ENCODE measurements around the gene IL12A. TPM values are rescaled to one million over a fixed set of nuclear protein-coding genes. Genes with fewer than 3 reads are reported as not detected.

Gene IL12A
- total RNA-seq, 4 donors from 2014 or later = not detected

DNA sequence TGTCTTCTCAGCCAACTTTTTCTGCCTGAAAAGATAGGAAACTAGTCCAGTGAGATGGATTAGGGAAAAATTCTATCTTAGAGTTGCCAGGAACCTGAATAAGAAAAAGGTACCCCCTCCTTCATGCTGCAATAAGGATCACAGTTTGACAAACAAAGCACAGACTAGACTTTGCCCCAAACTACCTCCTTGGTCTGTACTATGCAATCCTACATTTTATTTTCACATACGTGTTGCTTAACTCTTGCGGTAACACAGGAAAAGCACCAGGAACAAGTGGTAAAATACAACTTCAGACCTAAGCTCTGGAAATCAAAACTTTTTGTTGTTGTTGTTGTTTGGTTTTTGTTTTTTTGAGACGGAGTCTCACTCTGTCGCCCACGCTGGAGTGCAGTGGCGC is 11.3 kb upstream of the IL12A start:
- no peaks in the 10 kb centered on the region for H3K9me3 ChIP-seq
- no peaks in the 10 kb centered on the region for H3K36me3 ChIP-seq
- TF ChIP-seq POLR2A (IDR thresholded peaks at IDR 0.05) = no peak
- TF ChIP-seq, protein P1, sequence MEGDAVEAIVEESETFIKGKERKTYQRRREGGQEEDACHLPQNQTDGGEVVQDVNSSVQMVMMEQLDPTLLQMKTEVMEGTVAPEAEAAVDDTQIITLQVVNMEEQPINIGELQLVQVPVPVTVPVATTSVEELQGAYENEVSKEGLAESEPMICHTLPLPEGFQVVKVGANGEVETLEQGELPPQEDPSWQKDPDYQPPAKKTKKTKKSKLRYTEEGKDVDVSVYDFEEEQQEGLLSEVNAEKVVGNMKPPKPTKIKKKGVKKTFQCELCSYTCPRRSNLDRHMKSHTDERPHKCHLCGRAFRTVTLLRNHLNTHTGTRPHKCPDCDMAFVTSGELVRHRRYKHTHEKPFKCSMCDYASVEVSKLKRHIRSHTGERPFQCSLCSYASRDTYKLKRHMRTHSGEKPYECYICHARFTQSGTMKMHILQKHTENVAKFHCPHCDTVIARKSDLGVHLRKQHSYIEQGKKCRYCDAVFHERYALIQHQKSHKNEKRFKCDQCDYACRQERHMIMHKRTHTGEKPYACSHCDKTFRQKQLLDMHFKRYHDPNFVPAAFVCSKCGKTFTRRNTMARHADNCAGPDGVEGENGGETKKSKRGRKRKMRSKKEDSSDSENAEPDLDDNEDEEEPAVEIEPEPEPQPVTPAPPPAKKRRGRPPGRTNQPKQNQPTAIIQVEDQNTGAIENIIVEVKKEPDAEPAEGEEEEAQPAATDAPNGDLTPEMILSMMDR (IDR thresholded peaks at IDR 0.05 in 4 of 5, conservative IDR thresholded peaks at IDR 0.05 in 1 of 5) = no peak
- H3K4me1 ChIP-seq = no peaks in the 10 kb centered on the region
- H3K27ac ChIP-seq = no peak overlapping the region
- ATAC-seq (no peak), DNase-seq (no peak)
- intact Hi-C loops (cut with DNase I; ENCODE audit: low total_unique reads) = no loop called here
- in situ Hi-C loops (cut with MboI; ENCODE audit: low sequenced_read_pairs in 4 of 4) = loop anchor here in 2 of 4 donors (25.0 kb wide), 2 partner anchors 365 to 1140 kb away; no protein-coding TSS in a partner anchor
- H3K4me3 ChIP-seq = no peak overlapping the region
- H3K27me3 ChIP-seq = no peaks in the 10 kb centered on the region

DNA sequence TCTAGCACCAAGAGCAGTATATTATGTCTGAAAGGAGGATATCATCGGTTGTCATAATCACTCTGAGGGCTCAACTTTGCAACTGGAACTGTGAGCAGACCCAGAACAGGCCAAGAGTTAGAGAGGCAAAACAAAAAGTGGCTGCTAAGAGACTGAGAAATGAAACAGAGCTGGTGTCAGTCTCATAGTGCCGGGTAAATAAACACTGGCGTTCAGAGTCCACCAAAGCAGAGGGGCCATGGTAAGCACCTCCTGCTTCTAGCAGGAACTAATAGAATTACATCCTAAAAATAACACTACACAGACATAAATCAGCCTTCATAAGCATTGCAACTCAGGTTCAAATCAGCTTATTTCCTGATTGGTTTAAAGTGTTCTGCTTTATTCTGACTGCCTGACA is 10.3 kb upstream of the IL12A start:
- no peaks in the 10 kb centered on the region for H3K9me3 ChIP-seq
- no peak for ATAC-seq
- intact Hi-C loops (cut with DNase I; ENCODE audit: low total_unique reads) = no loop called here
- TF ChIP-seq, protein P1 (IDR thresholded peaks at IDR 0.05 in 4 of 5, conservative IDR thresholded peaks at IDR 0.05 in 1 of 5) = no peak
- TF ChIP-seq POLR2A (IDR thresholded peaks at IDR 0.05) = no peak
- no peaks in the 10 kb centered on the region for H3K4me1 ChIP-seq
- no peaks in the 10 kb centered on the region for H3K36me3 ChIP-seq
- no peak for DNase-seq
- H3K27me3 ChIP-seq = no peaks in the 10 kb centered on the region
- no peak overlapping the region for H3K27ac ChIP-seq
- H3K4me3 ChIP-seq = no peak overlapping the region
- in situ Hi-C loops (cut with MboI; ENCODE audit: low sequenced_read_pairs in 4 of 4) = loop anchor here in 2 of 4 donors (25.0 kb wide), 2 partner anchors 366 to 1141 kb away; no protein-coding TSS in a partner anchor

DNA sequence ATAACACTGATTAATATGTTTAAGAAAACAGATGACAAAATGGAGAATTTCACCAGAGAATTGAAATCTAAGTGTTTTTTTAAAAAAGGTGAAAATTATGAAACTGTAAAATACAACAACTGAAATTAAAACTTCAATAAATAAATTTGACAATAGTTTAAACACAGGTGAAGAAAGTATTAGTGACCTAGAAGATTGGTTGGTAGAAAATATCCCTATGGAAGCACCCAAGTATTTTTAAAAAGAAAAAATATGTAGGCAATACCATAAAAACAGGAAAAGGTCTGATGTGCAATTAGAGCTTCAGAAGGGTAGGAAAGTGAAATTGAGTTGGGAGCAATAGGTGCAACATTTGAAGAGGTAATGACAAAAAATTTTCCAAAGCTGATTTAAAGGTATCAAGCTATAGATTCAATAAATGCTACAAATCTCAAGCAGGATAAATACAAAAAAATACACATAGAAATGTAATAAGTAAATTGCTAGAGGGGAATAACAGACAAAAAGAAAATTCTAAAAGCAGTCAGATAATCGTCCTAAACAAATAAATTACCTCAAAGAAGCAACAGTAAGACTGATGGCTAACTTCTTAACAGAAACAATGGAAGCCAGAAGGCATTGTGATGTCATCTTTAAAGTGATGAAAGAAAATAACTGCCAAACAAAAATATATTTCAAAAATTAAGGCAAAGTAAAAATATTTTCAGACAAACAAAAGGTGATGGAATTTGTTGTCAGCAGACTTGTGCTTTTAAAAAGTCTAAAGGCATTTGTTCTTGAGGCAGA is 9.5 kb upstream of the IL12A start:
- TF ChIP-seq POLR2A (IDR thresholded peaks at IDR 0.05) = no peak
- TF ChIP-seq, protein P1 (IDR thresholded peaks at IDR 0.05 in 4 of 5, conservative IDR thresholded peaks at IDR 0.05 in 1 of 5) = no peak
- in situ Hi-C loops (cut with MboI; ENCODE audit: low sequenced_read_pairs in 4 of 4) (loop anchor here in 2 of 4 donors (25.0 kb wide), 2 partner anchors 367 to 1142 kb away; no protein-coding TSS in a partner anchor), intact Hi-C loops (cut with DNase I; ENCODE audit: low total_unique reads) (no loop called here)
- no peaks in the 10 kb centered on the region for H3K36me3 ChIP-seq
- no peak overlapping the region for H3K27ac ChIP-seq
- no peaks in the 10 kb centered on the region for H3K9me3 ChIP-seq
- no peaks in the 10 kb centered on the region for H3K4me1 ChIP-seq
- no peak overlapping the region for H3K4me3 ChIP-seq
- ATAC-seq = no peak
- no peak for DNase-seq
- H3K27me3 ChIP-seq = no peaks in the 10 kb centered on the region

DNA sequence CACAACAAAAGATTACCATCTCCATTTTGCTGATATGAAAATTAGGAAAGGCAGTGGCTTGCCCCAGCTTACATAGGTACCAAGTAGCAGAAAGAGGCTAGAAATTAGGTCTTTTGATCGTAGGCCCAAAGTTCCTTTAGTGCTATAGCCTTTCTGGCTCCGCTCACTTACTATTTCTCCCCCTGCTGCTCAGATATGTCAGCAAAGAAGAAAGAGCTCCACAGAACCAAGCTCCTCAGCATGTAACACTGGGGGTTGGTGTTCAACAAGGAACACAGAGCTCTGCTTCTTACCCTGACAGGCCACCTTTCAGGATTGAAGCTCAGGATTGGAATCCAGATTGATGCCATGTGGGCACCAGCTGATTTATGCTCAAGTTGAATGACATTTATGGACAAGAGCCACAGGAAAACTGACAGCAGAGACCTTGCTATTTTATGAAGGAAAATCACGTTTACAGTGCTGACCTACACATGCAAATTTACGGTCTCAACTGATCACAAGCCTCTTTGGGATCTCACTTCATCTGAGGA is 6.1 kb upstream of the IL12A start:
- H3K27ac ChIP-seq = no peak overlapping the region
- in situ Hi-C loops (cut with MboI; ENCODE audit: low sequenced_read_pairs in 4 of 4) (loop anchor here in 2 of 4 donors (25.0 kb wide), 2 partner anchors 370 to 1145 kb away; no protein-coding TSS in a partner anchor), intact Hi-C loops (cut with DNase I; ENCODE audit: low total_unique reads) (no loop called here)
- no peaks in the 10 kb centered on the region for H3K9me3 ChIP-seq
- no peak for TF ChIP-seq POLR2A (IDR thresholded peaks at IDR 0.05)
- TF ChIP-seq, protein P1 (IDR thresholded peaks at IDR 0.05 in 4 of 5, conservative IDR thresholded peaks at IDR 0.05 in 1 of 5) = no peak
- no peak overlapping the region for H3K4me3 ChIP-seq
- H3K36me3 ChIP-seq = no peaks in the 10 kb centered on the region
- no peak for DNase-seq
- H3K4me1 ChIP-seq = no peaks in the 10 kb centered on the region
- no peaks in the 10 kb centered on the region for H3K27me3 ChIP-seq
- ATAC-seq = no peak

Data from gastrocnemius medialis (tissue), 4 donors.